HG02981 (cell line): Measurements from ENCODE around the gene GP1BA.
A peak's percentile ranks its signal among the peaks of the same experiment; 100 is the strongest.

Source experiments
- ATAC-seq: cut with Tn5 transposase; IDR thresholded peaks from one replicate; pipeline ENCODE4 v1.9.1; 2021; ENCODE audit warnings: mild to moderate bottlenecking, moderate library complexity; ENCODE audit not compliant: unreplicated experiment

Gene GP1BA

GRCh38 chr17:4937553-4937952 is 5.5 kb downstream of the GP1BA start:
- ATAC-seq: no peak

GRCh38 chr17:4938069-4938491 is 6.0 kb downstream of the GP1BA start:
- no peak for ATAC-seq

GRCh38 chr17:4938688-4939545 is 6.8 kb downstream of the GP1BA start:
- ATAC-seq: no peak

GRCh38 chr17:4939546-4939795 is 7.4 kb downstream of the GP1BA start:
- no peak for ATAC-seq

GRCh38 chr17:4939796-4940554 is 7.9 kb downstream of the GP1BA start, which contains the start of the genes RNF167 and SLC25A11:
RNF167 (plus strand) TSS chr17:4940268; CDS start chr17:4940910, 642 bp downstream.
SLC25A11 (minus strand) TSS chr17:4940046; CDS start chr17:4939910, 136 bp downstream.
- ATAC-seq: peak; percentile 72

- no peak for ATAC-seq
Observed at GRCh38 chr17:4940555-4941318, 8.7 kb downstream of the GP1BA start.

GRCh38 chr17:4941319-4941610 is 9.2 kb downstream of the GP1BA start:
- ATAC-seq: no peak

- ATAC-seq: no peak
Observed at GRCh38 chr17:4942760-4943508, 10.9 kb downstream of the GP1BA start.

GRCh38 chr17:4944163-4944553 is 12.1 kb downstream of the GP1BA start:
- ATAC-seq: no peak

- ATAC-seq: no peak
Observed at GRCh38 chr17:4944554-4945175, 12.6 kb downstream of the GP1BA start.

GRCh38 chr17:4945176-4945943 is 13.3 kb downstream of the GP1BA start:
- ATAC-seq: no peak

GRCh38 chr17:4945944-4946280 is 13.8 kb downstream of the GP1BA start:
- ATAC-seq: no peak

GRCh38 chr17:4946312-4946976 is 14.4 kb downstream of the GP1BA start:
- ATAC-seq: no peak

GRCh38 chr17:4947010-4947410 is 14.9 kb downstream of the GP1BA start:
- ATAC-seq: no peak

- ATAC-seq: no peak
Observed at GRCh38 chr17:4947411-4948165, 15.5 kb downstream of the GP1BA start.

- no peak for ATAC-seq
Observed at GRCh38 chr17:4948166-4948930, 16.3 kb downstream of the GP1BA start, which contains the start of gene PFN1. PFN1 (minus strand) TSS chr17:4948530; CDS start chr17:4948394, 136 bp downstream.

GRCh38 chr17:4948931-4949320 is 16.8 kb downstream of the GP1BA start:
- no peak for ATAC-seq
